Hematopoietic multipotent progenitor cell treated with erythropoietin and hydrocortisone succinate and interleukin-3 and kit ligand, for 4 days (in vitro differentiated cells): ENCODE results near the gene PLXDC2.

ENCODE experiments used
- DNase-seq: peaks from one replicate; pipeline ENCODE4 v3.0.0-alpha.2; 2015

PLXDC2 gene

DNA sequence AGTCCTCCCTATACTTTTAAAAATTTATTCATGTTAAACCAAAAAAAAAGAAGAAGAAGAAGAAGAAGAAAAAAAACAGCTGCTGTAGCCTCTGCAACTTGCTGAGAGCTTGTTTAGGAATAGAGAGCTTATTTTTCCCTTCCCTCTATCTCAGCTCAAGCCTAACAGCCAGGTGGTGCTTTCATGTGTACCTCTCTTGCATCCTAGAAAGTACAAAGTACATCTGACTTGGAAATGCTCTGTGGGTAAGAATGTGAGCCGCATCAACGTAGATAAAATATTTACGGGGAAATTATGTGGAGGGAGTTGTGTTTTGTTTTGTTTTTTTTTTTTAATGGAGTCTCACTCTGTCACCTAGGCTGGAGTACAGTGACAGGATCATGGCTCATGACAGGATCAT, 99.6 kb downstream of the PLXDC2 start:
- no peak for DNase-seq

DNA sequence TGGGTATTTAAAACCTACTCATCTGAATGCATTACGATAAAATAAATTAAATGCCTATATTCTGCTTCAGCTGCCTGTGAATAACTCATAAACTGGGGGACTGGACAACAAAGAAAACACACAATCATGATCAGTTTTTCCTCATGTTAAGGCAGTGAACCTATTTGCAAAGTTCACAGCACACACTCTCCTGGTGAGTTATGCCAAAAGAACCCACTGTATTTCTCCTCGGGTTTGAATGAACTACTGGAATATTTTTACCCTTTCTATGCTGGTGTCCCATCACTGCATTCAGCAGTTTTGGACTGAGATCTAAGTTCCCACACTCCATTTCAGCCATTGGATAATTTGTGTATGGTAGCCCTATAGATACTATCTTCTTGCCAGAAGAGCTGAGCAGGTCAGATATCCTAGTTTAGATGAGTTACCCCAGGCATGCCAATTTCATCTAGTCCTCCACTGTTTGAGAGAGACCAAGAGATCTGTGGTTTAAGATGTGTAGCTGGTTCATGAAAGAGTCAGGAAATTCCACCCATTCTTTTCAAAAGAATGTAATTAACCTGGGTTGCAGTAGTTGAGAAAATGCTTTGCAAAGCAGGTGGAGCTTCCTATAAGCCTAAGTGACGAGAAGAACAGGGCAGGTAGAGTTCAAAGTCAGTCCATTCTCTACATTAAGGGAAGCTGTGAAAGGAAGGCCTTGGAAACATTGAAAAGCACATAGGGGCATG, 101.7 kb downstream of the PLXDC2 start:
- no peak for DNase-seq

DNA sequence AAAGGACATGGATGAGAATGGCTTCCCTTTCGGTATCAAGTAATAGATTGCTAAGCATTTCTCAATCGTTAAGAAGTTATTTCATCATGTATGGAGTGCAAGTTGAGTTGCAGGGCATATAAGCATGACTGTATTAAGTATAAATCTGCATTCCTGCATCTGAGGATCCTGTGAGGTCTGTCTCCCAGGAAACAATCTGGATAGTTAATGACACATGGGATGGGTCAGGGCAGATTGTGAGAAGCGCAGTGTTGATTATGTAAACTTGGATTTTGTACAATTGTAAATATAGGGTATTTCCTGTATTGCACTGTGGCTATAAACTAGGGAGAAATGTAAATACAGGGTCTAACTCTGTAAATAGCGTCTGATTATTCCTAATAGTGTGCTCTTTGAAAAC, 102.6 kb downstream of the PLXDC2 start:
- DNase-seq, result no peak

DNA sequence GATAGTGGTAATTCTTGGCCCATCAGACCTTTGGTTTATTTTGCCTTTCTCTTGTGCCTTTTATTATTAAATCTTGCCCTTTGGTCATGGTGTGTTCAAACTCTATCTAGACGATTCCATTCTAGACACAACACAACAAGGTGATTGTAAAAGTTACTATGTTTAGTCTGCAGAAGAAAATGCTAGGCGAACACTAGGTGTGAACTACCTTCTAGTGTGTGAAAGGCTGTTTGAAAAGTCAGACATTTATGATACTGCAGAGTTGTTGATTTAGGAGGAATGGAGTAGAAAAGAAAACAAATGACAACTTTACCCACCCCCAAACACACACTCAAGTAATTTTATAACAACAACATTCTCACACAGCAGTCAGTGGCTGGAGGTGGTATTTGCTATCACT, 103.4 kb downstream of the PLXDC2 start:
- DNase-seq, result no peak

DNA sequence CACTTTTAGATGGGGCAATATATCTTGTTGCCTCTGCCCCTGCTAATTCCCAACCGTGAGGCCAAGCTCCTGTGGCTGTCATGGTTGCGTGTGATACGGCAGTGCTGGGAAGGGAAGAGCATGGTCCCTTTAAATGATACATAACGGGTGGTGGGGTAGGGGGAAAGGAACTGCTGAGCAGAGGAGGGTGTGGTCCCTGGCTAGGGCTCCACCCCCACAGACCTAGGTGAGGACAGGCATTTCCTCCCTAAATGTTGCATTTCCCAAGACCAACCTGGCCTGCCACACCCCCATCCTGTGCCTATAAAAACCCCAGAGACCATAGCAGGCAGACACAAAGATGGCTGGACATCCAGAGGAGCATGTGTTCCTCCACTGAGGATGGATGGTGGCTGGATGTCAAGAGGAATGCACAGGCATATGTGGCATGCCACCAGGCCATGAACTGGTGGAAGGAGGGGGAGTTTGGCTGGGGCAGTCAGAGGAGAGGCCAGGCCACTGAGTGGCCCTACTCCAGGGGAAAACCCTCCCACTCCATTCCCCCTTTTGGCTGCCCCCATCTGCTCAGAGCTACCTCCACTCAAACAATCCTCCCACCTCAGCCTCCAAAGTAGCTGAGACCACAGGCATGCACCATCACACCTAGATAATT, 104.0 kb downstream of the PLXDC2 start:
- no peak for DNase-seq

DNA sequence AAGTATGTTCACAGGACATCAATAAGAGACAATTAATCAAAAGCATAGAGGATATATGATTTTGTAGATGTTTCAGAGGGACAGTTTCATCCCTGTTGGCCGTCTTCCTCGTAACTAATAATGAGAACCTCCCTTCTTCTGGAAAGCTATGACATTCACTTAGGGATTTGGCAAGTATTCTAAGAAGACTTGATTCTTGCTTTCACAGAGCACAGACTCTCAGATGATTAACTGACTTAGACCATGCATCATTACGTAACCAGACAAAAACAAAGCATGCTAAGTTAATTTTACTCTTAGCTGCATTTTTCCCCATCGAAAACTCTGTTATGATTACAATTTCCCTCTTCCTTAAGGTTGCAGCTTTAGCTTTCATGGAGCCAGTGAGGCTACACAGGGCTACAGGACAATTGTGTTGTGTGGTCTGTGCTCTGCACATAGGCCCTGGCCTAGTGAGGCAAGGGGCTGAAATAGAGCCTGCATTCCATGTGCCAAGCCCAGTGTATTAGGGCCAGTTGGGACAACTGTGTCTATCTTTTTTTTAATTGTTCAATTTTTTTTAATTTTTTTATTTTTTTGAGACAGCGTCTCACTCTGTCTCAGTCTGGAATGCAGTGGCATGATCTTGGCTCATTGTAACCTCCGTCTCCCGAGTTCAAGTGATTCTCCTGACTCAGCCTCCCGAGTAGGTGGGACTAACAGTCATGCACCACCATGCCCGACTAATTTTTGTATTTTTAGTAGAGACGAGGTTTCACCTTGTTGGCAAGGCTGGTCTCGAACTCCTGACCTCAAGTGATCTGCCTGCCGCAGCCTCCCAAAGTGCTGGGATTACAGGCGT, 105.3 kb downstream of the PLXDC2 start:
- DNase-seq, result no peak

DNA sequence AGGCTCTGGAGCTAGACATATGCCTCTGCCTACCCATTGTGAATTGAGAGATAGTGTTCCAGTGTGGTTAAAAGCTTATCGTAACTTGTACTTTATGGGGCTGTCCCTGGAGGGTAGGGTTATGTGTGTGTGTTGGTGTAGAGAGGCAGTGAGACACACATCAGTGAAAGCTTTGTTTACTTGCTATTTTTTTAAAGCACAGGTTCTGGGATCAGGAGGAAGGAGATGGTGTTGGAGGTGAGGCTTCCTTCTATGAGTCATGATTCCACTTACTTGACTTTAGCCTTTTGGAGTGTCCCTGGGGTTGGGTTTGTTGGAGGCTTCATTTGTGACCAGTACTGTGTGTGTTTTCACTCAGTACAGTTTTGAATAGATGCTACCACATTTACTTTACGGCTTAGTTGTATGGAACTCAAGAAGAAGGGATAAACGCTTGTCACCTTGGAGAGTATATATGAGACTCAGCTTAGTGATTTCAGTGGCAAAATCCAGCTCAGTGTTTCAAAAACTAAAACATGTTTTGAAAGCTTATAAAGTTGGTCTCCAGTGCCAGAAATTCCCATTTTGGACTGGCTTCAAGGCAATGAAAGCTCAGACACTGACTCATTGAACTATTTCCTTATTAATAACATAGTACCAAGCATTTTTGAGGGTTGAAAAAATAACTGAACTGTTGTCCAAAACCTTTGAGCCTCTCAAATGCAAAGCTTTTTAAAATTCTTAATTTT, 106.2 kb downstream of the PLXDC2 start:
- DNase-seq, result peak; percentile 37

DNA sequence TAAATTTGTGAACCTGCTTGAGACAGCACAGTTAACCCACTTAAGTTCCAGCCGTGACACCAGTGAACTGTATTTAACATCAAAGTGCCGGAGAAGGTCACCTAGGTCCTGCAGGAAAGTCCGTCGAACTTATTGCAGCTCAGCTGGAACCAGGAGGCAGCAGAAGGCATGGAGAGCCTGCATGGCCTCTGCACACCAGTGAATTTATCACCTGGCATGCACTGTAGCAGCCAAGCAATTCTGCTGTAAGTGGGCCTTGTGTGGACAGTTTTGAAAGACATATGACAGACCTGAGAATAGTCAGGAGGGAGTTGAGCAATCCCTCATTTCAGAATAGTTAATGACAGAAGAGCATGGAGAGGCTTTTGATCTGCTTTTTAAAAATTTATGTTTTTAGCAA, 108.8 kb downstream of the PLXDC2 start:
- no peak for DNase-seq

DNA sequence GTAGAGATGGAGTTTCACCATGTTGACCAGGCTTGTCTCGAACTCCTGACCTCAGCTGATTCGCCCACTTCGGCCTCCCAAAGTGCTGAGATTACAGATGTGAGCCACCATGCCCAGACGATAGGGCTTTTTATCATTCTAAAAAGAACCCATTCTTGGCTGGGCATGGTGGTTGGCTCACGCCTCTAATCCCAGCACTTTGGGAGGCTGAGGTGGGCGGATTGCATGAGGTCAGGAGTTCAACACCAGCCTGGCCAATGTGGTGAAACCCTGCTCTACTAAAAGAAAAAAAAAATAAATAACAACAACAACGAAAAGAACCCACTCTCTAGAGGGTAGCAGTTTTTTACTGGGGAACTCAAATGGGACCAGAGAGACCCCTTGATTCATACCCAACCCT, 112.7 kb downstream of the PLXDC2 start:
- DNase-seq, result no peak

DNA sequence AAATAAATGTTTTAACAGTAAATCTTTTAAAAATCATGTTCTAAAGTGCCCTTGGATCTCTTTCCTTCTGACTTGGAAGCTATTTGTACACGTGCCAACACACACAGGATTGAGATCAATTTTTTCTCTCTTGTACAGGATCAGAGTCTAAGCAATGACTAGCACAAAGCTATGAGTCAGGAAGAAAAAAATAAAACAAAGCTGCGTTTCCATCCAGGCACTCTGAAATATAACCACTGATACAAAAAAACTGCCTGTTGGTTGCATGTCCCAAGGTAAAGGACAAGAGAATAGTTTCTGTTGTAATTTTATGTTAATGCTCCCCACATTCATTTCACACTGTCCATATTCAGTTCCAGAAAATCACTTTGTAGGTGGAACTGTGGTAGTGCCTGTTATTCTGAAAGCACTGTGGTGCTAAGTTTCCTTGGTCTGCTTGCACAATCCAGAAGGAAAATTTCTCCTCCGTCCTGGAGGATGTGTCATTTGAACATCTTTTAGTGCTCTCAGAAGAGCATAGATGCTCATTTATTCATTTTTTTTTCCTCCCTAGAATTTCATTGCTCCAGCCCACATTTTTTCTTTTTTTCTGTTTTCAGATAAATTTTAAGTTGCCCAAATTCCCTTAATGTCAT, 113.4 kb downstream of the PLXDC2 start:
- peak; percentile 13 for DNase-seq

DNA sequence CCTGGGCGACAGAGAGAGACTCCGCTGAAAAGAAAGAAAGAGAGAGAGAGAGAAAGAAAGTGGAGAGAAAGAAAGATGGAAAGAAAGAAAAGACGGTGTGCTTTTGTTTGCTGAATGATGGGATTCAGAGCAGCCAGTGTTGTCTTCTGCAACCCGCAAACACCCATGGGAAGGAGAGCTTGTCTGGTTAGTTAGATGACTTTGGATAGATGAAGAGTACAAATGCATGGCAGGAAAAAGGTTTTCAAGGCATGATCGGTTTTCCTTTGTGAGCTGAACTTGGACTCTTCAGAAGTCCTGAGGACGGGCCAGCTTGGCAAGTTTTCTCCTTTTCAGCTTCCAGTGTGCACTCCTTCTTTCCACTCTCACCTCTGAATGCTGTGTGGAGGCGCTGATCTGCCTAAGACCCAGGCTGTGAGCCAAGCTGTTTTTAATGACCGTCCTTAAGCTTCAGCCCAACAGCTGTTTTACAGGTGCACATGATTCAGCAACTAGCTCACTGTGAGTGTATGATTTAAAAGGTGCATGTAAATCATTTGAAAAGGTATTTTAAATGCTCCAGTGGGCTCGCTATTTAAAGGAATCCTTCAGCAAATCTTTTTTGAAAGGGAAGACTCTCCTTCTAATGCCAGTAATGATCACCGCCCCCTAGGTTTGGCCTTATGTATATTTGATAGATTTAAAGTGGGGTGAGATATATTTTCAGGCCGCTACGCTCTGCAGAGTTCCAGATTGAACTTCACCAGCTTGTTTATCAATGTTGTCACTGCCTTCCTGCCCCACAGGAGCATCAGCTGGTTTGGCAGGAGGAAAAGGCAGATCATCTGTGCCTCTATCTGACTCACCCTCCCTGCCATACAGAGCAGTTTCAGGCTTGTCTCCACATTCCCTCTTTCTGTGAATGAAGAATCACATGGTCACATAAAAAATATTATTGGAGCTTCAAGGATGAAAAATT, 115.0 kb downstream of the PLXDC2 start:
- DNase-seq, result peak; percentile 68

DNA sequence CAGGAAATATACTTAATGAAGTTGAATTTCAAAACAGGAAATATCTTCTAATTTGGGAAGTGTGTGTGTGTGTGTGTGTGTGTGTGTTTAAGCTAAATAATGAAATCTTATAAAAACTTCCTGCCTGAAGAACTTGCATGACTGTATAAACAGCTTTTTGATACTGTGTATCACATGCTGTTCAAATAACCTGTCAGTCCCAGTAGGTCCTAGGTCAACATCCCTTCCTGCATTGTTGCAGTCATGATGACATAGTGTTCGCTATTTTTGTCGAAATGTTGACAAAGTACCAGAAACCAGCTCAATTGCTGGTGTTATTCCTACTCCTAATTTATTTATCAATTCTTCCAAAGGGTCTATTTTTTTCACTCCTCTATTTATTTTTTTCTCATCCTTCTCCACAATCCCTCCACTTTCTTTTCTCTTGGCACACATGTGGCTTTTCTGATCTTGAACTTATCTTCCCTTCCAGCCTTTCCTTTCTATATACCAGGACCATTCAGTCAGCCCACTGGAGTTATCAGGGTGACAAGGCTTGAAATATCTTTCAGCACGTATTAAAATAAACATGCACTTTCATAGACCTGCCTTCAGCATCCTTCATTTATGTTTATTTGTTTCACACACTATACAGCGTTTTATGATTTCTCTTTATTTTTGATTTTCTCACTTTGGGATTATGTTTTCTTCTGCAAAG, 115.8 kb downstream of the PLXDC2 start:
- DNase-seq, result peak; percentile 71

DNA sequence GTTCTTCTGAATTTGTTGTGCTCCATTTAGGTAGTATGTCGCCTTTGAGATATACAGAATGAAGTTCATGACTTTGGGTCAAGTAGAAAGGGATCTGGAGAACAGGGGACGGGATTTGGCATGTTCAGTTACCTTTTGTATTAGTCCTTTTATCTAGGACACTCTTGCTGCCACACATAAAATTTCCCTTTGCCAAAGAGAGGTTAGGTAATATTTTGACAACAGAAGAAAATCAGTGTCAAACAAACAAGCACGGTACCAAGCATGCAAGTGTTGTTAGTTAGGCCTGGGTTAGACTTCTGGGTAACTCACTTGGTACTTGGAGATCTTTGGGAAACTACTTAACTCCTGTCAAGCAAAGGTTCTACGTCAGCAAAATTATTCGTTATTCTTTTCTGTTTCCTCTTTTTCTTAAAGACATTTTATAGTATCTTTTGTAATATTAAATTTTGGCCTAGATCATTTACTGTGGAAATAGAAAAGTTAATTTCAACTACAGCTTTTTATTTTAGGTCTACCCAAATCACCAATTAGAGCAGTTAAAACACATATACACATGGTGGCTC, 116.7 kb downstream of the PLXDC2 start:
- DNase-seq, result no peak

DNA sequence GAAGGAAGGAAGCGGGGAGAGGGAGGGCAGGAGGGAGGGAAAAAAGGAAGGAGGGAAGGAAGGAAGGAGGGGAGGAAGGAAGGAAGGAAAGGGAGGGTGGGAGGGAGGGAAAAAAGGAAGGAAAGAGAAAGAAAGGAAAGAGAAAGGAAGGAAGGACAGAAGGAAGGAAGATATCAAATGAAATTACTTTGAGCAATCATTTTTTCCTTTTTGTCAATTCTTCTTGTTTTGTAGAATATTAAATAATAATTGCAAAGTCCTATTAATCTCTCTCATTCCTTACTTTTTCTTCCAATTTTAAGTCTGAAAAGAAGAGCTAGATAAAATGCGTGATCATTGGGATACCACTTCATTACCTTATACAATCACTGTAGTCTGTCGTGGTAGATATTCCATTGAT, 117.5 kb downstream of the PLXDC2 start:
- DNase-seq, result no peak

DNA sequence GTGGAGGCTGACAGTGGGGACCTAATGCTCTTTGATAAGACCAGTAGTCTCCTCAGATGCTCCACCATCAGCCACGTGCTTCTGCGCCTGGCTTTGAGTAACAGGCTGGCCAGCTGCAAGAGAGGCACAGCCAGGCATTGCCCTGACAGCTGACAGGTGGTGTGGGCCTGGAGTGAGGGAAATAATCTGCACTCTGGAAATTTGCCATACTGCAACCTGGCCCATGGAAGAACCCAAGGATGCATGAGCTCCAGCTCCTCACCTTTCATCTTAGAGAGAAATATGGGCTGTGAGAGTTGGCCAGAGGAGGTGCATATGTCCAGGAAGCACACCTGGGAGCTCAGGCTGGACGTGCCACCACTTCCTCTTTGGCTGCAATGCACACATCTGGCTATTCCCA, 118.9 kb downstream of the PLXDC2 start:
- no peak for DNase-seq

DNA sequence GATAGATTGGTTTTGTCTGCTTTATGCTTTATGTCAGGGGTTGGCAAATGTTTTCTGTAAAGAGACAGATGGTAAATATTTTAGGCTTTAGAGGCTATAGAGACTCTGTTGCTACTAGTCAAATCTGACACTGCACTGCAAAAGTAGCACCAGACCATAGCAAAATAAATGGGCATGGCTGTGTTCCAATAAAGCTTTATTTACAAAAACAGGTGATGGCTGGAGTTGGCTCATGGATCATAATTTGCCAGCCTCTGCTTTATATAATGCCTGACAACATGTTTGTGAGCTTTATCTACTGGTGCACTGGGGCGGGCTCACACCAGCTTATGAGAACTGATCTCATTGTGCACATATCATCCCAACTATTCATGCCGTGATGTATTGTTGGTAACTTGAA, 120.1 kb downstream of the PLXDC2 start:
- no peak for DNase-seq

DNA sequence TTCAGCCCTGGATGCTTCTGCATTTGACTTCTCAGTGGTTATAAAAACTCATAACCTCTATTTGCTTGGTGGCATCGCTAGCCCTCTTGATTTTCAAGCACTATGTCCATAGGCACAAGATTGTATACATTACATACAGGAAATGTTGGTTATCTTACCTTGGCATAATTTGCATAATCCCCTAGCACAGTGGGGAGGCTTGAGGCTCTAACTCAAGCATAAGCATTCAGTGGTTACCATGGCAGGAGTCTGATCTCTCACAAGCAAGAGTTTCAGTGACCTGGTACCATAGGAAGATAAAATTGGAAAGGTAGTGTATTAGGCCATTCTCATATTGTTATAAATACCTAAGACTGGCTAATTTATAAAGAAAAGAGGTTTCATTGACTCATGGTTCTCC, 121.8 kb downstream of the PLXDC2 start:
- DNase-seq, result no peak

DNA sequence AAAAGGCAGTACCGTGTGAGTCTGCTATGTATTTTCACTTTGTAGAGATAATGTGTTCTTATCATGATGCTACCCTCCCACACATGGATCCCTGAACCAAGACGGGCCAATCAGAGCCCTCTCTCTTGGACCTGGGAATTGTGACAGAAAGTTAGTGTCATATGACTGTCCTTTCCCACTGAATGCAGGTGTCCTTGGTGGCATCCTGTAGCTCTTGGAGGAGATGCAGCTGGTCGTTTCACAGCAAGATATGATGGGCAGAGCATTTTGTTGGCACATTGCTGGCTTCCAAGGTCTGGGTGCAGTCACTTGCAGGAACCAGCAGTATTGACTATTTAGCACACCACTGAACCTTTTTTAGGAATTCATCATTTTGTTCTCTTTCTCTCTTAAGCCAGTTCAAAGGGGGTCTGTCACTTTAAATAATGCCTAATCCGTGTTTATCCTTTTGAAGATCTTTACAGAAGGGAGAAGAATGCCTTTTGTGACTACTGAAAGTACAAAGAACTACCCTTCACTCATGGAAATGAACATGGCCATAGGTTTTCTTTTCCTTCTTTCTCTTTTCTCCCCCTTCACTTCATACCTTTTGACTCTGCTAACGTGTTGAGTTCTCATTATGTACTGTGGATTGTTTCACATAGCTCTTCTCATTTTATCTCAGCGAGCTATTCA, 125.1 kb downstream of the PLXDC2 start:
- DNase-seq, result no peak

DNA sequence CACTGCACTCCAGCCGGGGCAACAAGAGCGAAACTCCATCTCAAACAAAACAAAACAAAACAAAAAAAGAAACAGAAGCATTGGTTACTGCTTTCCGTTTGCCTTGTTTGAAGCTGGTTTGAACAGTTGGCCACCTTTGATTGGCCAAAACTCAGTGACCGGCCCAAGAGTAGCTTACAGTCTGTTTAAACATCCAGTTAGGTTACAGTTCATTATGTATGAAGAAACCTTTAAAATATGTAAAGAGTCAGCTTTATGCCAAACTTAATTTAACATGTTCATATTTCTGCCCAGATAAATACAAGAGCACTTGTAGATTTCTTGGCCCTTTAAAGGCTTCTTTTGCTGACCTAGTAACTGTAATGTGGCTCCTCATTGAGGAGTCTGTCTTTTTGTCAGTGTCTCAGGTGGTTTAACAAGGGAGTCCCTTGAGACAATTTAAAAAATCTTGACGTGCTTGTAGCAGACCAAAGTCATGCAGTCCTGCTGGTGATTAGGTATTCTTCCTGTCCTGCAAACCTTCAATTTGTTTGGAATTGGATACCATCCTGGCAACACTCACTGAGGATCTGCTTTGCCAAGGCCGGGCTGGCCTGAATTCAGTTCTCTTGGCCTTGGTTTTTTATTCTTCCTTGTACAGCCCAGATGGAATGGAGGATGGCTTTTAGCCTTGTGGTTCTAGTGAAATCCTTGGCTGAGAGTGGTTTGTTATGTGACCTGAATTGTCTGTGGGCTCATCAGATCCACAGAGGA, 128.9 kb downstream of the PLXDC2 start:
- no peak for DNase-seq
